IPS-15b (cell line): ENCODE data around the gene GARIN3.
"Not testable (repeated sequence)": the region's sequence is repeated elsewhere in the genome, so short reads cannot be mapped to it uniquely, and the experiment has no call there.

ENCODE experiments used
- H3K27me3 ChIP-seq: one replicate; pipeline ENCODE4 v1.6.1; 2013; ENCODE audit warnings: low read length; ENCODE audit not compliant: control insufficient read depth, insufficient read depth
- H3K36me3 ChIP-seq: one replicate; pipeline ENCODE4 v1.6.1; 2013; ENCODE audit warnings: low read length; ENCODE audit not compliant: control insufficient read depth, insufficient read depth
- H3K4me1 ChIP-seq: one replicate; pipeline ENCODE4 v1.6.1; 2013; ENCODE audit warnings: mild to moderate bottlenecking, low read length; ENCODE audit not compliant: control insufficient read depth, insufficient read depth
- H3K4me3 ChIP-seq: one replicate; pipeline ENCODE4 v1.5.1; 2013; ENCODE audit warnings: low read depth, low read length
- H3K9ac ChIP-seq: one replicate; pipeline ENCODE4 v1.6.1; 2013; ENCODE audit warnings: low read depth, mild to moderate bottlenecking, low read length
- H3K9me3 ChIP-seq: one replicate; pipeline ENCODE4 v1.6.1; 2013; ENCODE audit warnings: mild to moderate bottlenecking, low read length; ENCODE audit not compliant: control insufficient read depth, insufficient read depth

The GARIN3 gene

DNA sequence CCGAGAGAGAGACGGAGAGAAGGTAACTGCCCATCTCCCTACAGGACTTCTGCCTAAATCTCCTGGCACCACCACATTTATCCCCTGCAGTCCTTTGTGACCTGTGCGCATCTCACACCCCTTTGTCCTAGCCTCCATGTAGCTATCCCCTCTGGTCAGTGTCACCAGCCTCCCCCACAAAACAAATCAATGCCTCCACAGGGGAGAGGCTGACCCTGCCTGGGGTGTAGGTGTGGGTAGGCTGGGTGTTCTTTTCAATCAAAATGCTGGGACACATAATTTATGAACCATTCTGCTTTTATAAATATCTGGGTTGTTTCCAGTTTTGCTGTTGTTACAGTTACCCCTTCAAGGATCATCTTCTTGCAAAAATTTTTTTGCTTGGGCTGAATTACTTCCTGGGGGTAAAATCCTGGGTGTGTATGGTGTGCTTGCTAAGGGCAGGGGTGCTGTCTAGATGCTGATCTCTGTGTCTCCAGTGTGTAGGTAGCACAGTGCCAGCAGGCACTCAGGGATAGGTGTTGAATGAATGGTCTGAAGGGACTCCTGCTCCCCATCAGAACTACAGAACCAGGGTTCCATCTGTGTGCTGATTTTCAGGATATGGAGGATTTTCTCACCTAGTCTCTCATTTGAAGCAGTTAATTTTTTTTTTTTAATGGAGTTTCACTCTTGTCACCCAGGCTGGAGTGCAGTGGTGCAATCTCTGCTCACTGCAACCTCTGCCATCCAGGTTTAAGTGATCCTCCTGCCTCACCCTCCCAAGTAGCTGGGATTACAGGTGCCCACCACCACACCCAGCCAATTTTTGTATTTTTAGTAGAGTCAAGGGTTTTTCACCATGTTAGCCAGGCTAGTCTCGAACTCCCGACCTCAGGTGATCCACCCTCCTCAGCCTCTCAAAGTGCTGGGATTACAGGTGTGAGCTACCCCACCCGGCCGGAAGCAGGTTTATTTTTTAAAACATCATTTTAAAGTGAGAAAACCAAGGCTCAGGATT lies at the start of gene GARIN3:
TSS of gene GARIN3 (minus strand) at position 51 of the 1,000 bp plus-strand sequence. CDS start 96 bp downstream, outside the sequence.
- H3K4me1 ChIP-seq: no peaks in the 10 kb centered on the region
- H3K27me3 ChIP-seq: no peaks in the 10 kb centered on the region
- H3K36me3 ChIP-seq: no peaks in the 10 kb centered on the region
- no peak within 1 kb of the TSS for H3K4me3 ChIP-seq
- no peak within 1 kb of the TSS for H3K9ac ChIP-seq
- no peaks in the 10 kb centered on the region for H3K9me3 ChIP-seq

DNA sequence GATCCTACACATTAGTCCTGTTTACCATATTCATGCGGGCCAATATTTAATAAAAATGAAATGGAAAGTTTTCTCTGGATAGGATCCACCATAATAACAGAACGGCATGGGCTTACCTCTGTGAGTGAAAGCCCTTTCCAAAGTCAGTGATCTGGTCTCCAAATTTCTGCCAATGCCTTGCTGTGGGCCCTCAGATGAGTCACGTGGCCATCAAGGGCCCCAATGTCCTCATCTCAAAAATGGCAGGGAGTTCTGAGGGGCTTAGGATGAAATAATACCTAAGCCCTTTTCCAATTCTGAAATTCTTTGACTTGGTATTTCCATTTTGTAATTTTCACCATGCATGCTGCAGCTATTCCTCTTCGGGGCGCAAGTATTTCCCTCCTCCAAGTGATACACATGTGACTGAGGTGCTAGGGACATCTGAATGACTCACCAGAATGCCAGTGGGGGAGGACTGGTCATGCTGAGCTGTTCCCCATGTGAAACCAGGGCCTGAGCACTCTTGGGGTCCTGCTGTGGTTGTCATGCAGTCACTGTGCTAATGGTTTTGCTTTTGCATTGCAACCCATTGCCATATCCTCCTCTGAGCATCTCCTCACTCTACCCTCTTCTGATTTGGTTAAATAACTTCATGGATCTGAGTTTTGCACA lies 49.6 kb upstream of the GARIN3 start:
- Histone ChIP-seq H3K9me3 (no peaks in the 10 kb centered on the region), H3K27me3 (no peaks in the 10 kb centered on the region), H3K4me3 (no peak overlapping the region), H3K36me3 (no peaks in the 10 kb centered on the region), H3K4me1 (no peaks in the 10 kb centered on the region), H3K9ac (no peak overlapping the region)

DNA sequence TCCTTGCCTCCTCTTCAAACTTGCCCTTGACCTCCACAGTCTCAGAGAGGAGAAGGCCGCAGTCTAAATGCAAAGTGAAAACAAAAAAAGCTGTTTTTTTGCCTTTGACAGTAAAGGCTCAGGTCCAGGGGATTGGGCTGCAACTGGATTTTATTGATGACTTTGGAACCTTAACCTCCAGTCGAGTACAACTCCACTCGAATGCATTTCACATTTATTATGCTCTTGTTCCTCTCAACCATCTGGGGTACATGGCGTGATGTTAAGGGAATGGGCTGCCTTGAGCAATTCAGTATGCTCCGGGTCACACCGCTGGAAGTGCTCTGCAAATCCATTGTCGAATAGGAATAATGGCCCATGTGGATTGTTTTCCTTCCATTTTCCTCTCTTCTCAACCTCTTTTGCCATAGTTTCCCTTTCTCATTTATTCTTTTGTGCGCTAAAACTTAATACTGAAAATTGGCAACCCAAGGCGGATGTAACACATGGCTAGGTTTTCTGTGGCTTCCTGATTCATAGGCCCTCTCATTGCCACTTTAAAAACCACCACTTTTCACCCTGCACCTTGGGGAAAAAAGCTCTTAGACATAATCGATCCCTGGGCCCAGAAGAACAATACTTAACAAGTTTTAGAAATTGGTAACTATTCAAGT lies 48.9 kb upstream of the GARIN3 start:
- no peaks in the 10 kb centered on the region for H3K4me1 ChIP-seq

DNA sequence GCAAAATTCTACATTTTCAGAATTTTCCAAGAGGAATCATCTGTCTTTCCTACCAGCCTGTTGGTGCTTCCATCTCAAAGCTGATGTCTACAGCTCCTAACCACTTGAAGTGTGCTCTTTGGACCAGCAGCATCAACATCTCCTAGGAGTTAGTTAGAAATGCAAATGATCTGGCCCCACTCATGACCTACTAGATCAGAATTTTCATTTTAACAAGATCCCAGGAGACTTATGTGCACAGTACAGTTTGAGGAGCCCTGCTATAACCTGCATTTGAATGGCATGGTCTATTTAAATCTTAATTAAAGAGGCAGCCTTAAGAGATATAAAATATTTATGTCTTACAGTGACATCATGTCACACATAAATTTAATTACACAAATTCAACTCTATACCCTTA lies 48.4 kb upstream of the GARIN3 start:
- H3K9me3 ChIP-seq: no peaks in the 10 kb centered on the region
- no peak overlapping the region for H3K4me3 ChIP-seq
- H3K9ac ChIP-seq: no peak overlapping the region
- no peaks in the 10 kb centered on the region for H3K36me3 ChIP-seq
- H3K4me1 ChIP-seq: no peaks in the 10 kb centered on the region
- H3K27me3 ChIP-seq: no peaks in the 10 kb centered on the region

More for the DNA sequence above, 48.9 kb upstream of the GARIN3 start:
- no peaks in the 10 kb centered on the region for H3K36me3 ChIP-seq
- no peaks in the 10 kb centered on the region for H3K9me3 ChIP-seq
- no peak overlapping the region for H3K9ac ChIP-seq
- H3K27me3 ChIP-seq: no peaks in the 10 kb centered on the region
- H3K4me3 ChIP-seq: no peak overlapping the region

DNA sequence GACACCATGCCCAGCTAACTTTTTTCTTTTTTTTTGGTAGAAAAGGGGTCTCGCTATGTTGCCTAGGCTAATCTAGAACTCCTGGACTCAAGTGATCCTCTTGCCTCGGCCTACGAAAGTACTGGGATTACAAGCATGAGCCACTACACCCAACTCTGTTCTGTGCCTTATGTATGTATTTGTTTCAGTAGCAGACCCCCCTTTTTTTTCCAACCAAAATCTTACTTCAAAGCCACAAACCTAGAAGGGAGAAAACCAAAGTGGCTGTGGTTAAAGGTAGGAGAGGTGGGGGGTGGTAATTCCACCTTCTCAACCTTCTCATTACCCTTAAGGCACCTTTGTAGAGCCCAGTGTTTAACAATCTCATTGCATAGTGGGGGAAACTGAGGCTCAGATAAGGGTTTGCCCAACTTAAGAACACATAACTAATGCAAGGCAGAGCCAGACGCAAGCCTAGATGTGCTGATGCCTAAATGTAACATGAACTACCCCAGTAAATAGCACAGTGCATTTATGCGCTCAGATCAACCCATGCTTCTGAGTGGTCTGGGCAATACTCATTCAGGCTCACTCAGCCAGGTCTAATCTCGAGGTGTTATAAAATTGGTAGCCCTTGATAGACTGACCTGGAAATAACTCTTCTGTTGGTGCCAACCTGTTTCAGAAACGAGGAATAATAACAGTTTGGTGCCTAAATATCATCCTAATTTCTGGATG lies 47.6 kb upstream of the GARIN3 start:
- Histone ChIP-seq H3K9ac (no peak overlapping the region), H3K4me3 (no peak overlapping the region), H3K36me3 (no peaks in the 10 kb centered on the region), H3K9me3 (no peaks in the 10 kb centered on the region), H3K27me3 (no peaks in the 10 kb centered on the region), H3K4me1 (no peaks in the 10 kb centered on the region)

DNA sequence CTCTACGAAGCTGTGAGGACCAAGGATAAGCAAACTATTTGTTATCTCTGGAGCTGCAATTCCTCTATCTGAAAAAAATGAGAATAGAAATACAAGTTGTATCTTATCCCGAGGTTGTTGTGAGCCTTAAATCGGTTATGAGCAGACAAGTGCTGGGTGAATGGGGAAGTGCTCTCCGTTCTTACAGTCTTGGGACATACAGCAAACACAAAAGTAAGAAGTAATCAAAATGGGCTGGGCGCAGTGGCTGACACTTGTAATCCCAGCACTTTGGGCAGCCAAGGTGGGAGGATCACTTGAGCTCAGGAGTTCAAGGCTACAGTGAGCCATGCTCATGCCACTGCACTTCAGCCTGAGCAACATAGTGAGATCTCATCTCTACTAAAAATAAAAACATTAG lies 46.2 kb upstream of the GARIN3 start:
- no peak overlapping the region for H3K4me3 ChIP-seq
- no peak overlapping the region for H3K9ac ChIP-seq
- H3K27me3 ChIP-seq: no peaks in the 10 kb centered on the region
- no peaks in the 10 kb centered on the region for H3K4me1 ChIP-seq
- H3K36me3 ChIP-seq: no peaks in the 10 kb centered on the region
- H3K9me3 ChIP-seq: no peaks in the 10 kb centered on the region

DNA sequence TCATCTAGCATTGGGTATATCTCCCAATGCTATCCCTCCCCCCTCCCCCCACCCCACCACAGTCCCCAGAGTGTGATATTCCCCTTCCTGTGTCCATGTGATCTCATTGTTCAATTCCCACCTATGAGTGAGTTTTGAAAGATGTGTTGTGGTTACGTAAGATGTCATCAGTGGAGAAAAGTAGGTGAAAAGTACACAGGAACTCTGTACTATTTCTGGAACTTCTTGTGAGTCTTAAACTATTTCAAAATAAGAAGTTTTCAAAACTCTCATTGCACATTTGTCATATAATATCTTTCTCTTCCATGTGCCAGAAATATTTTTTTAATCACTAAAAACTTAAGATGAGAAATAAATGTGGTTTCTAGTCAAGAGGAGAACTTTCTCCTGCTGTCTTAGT lies 44.6 kb upstream of the GARIN3 start:
- H3K9me3 ChIP-seq, H3K27me3 ChIP-seq, H3K9ac ChIP-seq, H3K36me3 ChIP-seq, H3K4me3 ChIP-seq, H3K4me1 ChIP-seq: not testable (repeated sequence)

DNA sequence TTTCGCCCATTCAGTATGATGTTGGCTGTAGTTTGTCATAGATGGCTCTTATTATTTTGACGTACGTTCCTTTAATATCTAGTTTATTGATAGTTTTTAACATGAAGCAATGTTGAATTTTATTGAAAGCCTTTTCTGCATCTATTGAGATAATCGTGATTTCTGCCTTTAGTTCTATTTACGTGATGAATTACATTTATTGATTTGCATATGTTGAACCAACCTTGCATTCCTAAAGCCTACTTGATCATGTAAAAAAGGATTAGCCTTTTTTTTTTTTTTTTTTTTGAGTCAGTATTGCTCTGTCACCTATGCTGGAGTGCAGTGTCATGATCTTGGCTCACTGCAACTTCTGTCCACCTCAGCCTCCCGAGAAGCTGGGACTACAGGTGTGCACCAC lies 39.6 kb upstream of the GARIN3 start:
- Histone ChIP-seq H3K4me3 (no peak overlapping the region), H3K9me3 (no peaks in the 10 kb centered on the region), H3K27me3 (no peaks in the 10 kb centered on the region), H3K36me3 (no peaks in the 10 kb centered on the region), H3K9ac (no peak overlapping the region), H3K4me1 (no peaks in the 10 kb centered on the region)

DNA sequence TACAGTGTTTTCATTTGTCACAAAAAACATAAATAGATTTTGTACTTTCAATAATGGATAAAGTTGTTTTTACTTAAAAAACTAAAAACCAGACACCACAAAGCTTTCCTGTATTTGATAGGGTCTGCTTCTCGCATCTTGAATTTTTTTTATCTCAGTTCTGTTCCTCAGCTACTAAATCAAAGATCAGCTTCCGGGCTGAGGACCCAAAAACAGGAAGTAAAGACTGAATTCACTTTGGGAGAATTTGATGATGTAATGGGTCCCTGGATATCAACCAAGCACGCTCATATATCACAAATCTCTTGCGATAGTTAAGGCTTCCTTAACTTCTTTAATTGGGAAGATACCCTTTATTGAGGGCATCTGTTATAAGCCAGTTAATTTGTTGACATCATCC lies 38.7 kb upstream of the GARIN3 start:
- no peaks in the 10 kb centered on the region for H3K9me3 ChIP-seq
- no peaks in the 10 kb centered on the region for H3K36me3 ChIP-seq
- no peaks in the 10 kb centered on the region for H3K4me1 ChIP-seq
- H3K9ac ChIP-seq: no peak overlapping the region
- no peak overlapping the region for H3K4me3 ChIP-seq
- H3K27me3 ChIP-seq: no peaks in the 10 kb centered on the region

DNA sequence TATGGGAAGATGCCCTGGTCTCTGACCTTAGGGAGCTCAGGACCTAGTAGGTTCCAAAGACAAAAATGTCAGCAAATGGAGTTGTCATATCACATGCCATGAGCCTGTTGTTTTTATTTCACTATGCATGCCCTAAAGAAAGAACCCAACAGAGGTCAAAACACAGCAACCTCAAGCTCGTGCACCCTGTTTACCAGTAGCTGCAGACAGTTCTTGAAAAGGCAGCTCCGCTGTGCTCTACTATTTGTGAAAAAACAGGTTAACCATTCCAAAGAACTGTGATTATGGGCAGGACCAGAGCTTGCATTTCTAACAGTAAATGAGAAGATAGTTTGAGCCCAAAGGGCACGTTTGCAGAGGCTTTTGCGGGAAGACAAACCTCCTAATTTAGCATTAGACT lies 37.4 kb upstream of the GARIN3 start:
- H3K9ac ChIP-seq: no peak overlapping the region
- no peaks in the 10 kb centered on the region for H3K27me3 ChIP-seq
- no peaks in the 10 kb centered on the region for H3K36me3 ChIP-seq
- H3K4me1 ChIP-seq: no peaks in the 10 kb centered on the region
- no peak overlapping the region for H3K4me3 ChIP-seq
- no peaks in the 10 kb centered on the region for H3K9me3 ChIP-seq

DNA sequence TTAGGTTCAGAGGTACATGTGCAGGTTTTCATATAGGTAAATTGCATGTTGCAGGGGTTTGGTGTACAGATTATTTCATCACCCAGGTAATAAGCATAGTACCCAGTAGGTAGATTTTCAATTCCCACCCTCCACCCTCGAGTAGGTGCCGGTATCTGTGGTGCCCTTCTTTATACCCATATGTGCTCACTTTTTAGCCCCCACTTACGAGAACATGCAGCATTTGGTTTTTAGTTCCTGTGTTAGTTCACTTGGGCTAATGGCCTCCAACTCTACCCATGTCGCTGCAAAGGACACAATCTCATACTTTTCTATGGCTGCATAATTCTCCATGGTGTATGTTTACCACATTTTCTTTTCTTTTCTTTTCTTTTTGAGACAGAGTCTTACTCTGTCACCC lies 35.8 kb upstream of the GARIN3 start:
- H3K4me1 ChIP-seq: no peaks in the 10 kb centered on the region
- no peaks in the 10 kb centered on the region for H3K36me3 ChIP-seq
- no peaks in the 10 kb centered on the region for H3K9me3 ChIP-seq

More for the DNA sequence above, 35.8 kb upstream of the GARIN3 start:
- no peak overlapping the region for H3K9ac ChIP-seq
- no peak overlapping the region for H3K4me3 ChIP-seq
- H3K27me3 ChIP-seq: no peaks in the 10 kb centered on the region
